Stomach (tissue), 9 donors: Measurements from ENCODE around the gene OMA1. TPM values are rescaled to one million over a fixed set of nuclear protein-coding genes. Genes with fewer than 3 reads are reported as not detected.

Experiments used
- DNase-seq, 2 donors: peaks; one replicate each; pipeline versions ENCODE4 v3.0.0 to v3.0.0-alpha.2; 2013 to 2019
- H3K27ac ChIP-seq, 5 donors: fragments of 200-600 bp in 4 of 5; sonication (generic) in 4 of 5; one replicate each; pipeline ENCODE4 v1.5.1; 2013 to 2019; ENCODE audit warnings: mild to moderate bottlenecking in 1 of 5, moderate library complexity in 1 of 5
- H3K27me3 ChIP-seq, 3 donors: fragments of 200-600 bp; sonication (generic); one replicate each; pipeline ENCODE4 v1.5.1; 2017 to 2019; ENCODE audit warnings: mixed run types in 1 of 3
- H3K36me3 ChIP-seq, 4 donors: fragments of 200-600 bp; sonication (generic); 1 replicate in 3 of 4; 2 replicates in 1 of 4; pipeline ENCODE4 v1.5.1; 2016 to 2019
- H3K4me1 ChIP-seq, 4 donors: fragments of 200-600 bp; sonication (generic); one replicate each; pipeline ENCODE4 v1.5.1; 2016 to 2019
- H3K4me3 ChIP-seq, 4 donors: fragments of 200-600 bp; sonication (generic) in 3 of 4; one replicate each; pipeline ENCODE4 v1.5.1; 2016 to 2019; ENCODE audit warnings: mild to moderate bottlenecking in 1 of 4
- H3K9me3 ChIP-seq, 4 donors: fragments of 200-600 bp; sonication (generic); one replicate each; pipeline ENCODE4 v1.5.1; 2016 to 2019
- EP300 ChIP-seq: sonication (generic); formaldehyde crosslinking; IDR thresholded peaks from one replicate; pipeline ENCODE4 v1.6.1; 2017; ENCODE audit warnings: antibody characterized with exemption
- POLR2A ChIP-seq, 4 donors: fragments of 450-650 bp; IDR thresholded peaks; one replicate each; pipeline ENCODE4 v1.6.1; 2016; ENCODE audit warnings: antibody characterized with exemption in 4 of 4, control low read depth in 2 of 4, mild to moderate bottlenecking in 1 of 4, moderate library complexity in 1 of 4
- POLR2AphosphoS5 ChIP-seq, 3 donors: sonication (generic); formaldehyde crosslinking; IDR thresholded peaks; one replicate each; pipeline ENCODE4 v1.6.1; 2016; ENCODE audit warnings: antibody characterized with exemption in 3 of 3
- WGBS, 5 donors: extraction: QIAGEN DNeasy Blood & Tissue Kit in 3 of 5; methylation state at CpG; one replicate each; pipeline versions ENCODE4 v1.1.5 to v1.1.7; 2013 to 2018; 5-methylcytosine and 5-hydroxymethylcytosine counted together
- intact Hi-C: fragments of 100-400 bp; cut with DNase I; formaldehyde crosslinking; loops from one replicate; pipeline ENCODE4 v1.15.1; 2023; ENCODE audit warnings: low total_unique reads
- polyA plus RNA-seq, 3 donors: library from polyadenylated mRNA; stranded (reverse); fragments of 200-250 nt; gene quantifications; one replicate each; pipeline ENCODE4 v1.2.3, GENCODE V29; 2013
- total RNA-seq, 5 donors: library from RNA; depleted of rRNA; stranded (reverse); fragments of >200 nt; gene quantifications; one replicate each; pipeline versions ENCODE4 v1.1.0 to v1.2.3, GENCODE V29; 2014 to 2016
- TF ChIP-seq, protein P1 (sequence below), 7 experiments: fragments of 450-650 bp in 4 of 7; fragments of 200-600 bp in 3 of 7; sonication (generic) in 3 of 7; IDR thresholded peaks; one replicate each; pipeline ENCODE4 v1.5.1; 2016 to 2019; ENCODE audit warnings: antibody characterized with exemption in 7 of 7, control low read depth in 2 of 7, mild to moderate bottlenecking in 1 of 7
- donor health status: healthy with polysubstance abuse.
- donor health status: Bipolar disorder and iron deficiency.
- donor health status: healthy.

Gene OMA1
- total and polyA plus RNA-seq, 8 donors, result 5.8 to 55.8 (median 19.7) TPM

GRCh38 chr1:58431901-58432620, 114.5 kb downstream of the OMA1 start:
- DNase-seq, result no peak
- TF ChIP-seq EP300 (no peak), POLR2A (IDR thresholded peaks at IDR 0.05) (no peak), POLR2AphosphoS5 (IDR thresholded peaks at IDR 0.05) (no peak)
- TF ChIP-seq, protein P1, sequence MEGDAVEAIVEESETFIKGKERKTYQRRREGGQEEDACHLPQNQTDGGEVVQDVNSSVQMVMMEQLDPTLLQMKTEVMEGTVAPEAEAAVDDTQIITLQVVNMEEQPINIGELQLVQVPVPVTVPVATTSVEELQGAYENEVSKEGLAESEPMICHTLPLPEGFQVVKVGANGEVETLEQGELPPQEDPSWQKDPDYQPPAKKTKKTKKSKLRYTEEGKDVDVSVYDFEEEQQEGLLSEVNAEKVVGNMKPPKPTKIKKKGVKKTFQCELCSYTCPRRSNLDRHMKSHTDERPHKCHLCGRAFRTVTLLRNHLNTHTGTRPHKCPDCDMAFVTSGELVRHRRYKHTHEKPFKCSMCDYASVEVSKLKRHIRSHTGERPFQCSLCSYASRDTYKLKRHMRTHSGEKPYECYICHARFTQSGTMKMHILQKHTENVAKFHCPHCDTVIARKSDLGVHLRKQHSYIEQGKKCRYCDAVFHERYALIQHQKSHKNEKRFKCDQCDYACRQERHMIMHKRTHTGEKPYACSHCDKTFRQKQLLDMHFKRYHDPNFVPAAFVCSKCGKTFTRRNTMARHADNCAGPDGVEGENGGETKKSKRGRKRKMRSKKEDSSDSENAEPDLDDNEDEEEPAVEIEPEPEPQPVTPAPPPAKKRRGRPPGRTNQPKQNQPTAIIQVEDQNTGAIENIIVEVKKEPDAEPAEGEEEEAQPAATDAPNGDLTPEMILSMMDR (IDR thresholded peaks at IDR 0.05), result no peak
- Histone ChIP-seq H3K9me3 (peaks cover 0 to 8% (median 0%) of the 10 kb centered on the region in 4 donors), H3K36me3 (no peaks in the 10 kb centered on the region), H3K4me3 (no peak overlapping the region), H3K27me3 (no peaks in the 10 kb centered on the region), H3K27ac (no peak overlapping the region), H3K4me1 (no peaks in the 10 kb centered on the region)
- WGBS, 5 donors, result 82 to 97% (median 91%) methylated on average over 6 of the region's 6 CpGs
- intact Hi-C loops, result no loop called here

Other genes with a start within 250 kb of the OMA1 start
- 10 to 100 TPM in 3 of 5 donors, not detected in 2; 12.1 to 41.1 (median 33.6) TPM for gene TACSTD2, start 30.5 kb upstream of the OMA1 start, total RNA-seq
- gene TACSTD2, start 30.5 kb upstream of the OMA1 start, polyA plus RNA-seq, result 100 to 1,000 TPM in 1 of 3 donors, 10 to 100 TPM in 1, 1 to 10 TPM in 1; 5.2 to 369 (median 36.7) TPM
- gene MYSM1, start 153.3 kb upstream of the OMA1 start, total RNA-seq, result 100 to 1,000 TPM in 1 of 5 donors, 10 to 100 TPM in 4; 17.4 to 126 (median 36.2) TPM
- gene MYSM1, start 153.3 kb upstream of the OMA1 start, polyA plus RNA-seq, result 1 to 10 TPM; 2.5 to 8.5 (median 3.4) TPM
- gene JUN, start 237.3 kb upstream of the OMA1 start, total RNA-seq, result 100 to 1,000 TPM; 169 to 382 (median 244) TPM
- gene JUN, start 237.3 kb upstream of the OMA1 start, polyA plus RNA-seq, result 100 to 1,000 TPM in 1 of 3 donors, 10 to 100 TPM in 2; 64.9 to 124 (median 78.1) TPM